MM.1S (cell line): Measurements from ENCODE around the gene C11orf54.
A peak's percentile ranks its signal among the peaks of the same experiment; 100 is the strongest.

Experiments
- DNase-seq: peaks from one replicate; pipeline ENCODE4 v3.0.0-alpha.2; 2015
- H2AFZ ChIP-seq: fragments of 300-600 bp; sonication (generic); 2 replicates; pipeline ENCODE4 v1.6.0; 2016; ENCODE audit warnings: antibody characterized with exemption, low read length
- H3F3A ChIP-seq: fragments of 300-600 bp; sonication (generic); 2 replicates; pipeline ENCODE4 v1.6.1; 2016; ENCODE audit warnings: mild to moderate bottlenecking, antibody characterized with exemption, low read length, moderate library complexity, mixed read lengths; ENCODE audit not compliant: insufficient read depth
- H3K27ac ChIP-seq: fragments of 300-600 bp; sonication (generic); 2 replicates; pipeline ENCODE4 v1.5.1; 2016; ENCODE audit warnings: mild to moderate bottlenecking, low read length
- H3K27me3 ChIP-seq: fragments of 300-600 bp; sonication (generic); replicated peaks from 2 replicates; pipeline ENCODE4 v1.6.0; 2016; ENCODE audit warnings: low read length; ENCODE audit not compliant: insufficient read depth
- H3K36me3 ChIP-seq: fragments of 300-600 bp; sonication (generic); replicated peaks from 2 replicates; pipeline ENCODE4 v1.6.1; 2016; ENCODE audit warnings: mild to moderate bottlenecking, low read length, mixed read lengths; ENCODE audit not compliant: insufficient read depth
- H3K4me1 ChIP-seq: fragments of 300-600 bp; sonication (generic); 2 replicates; pipeline ENCODE4 v1.6.1; 2016; ENCODE audit warnings: low read length, mixed read lengths
- H3K4me2 ChIP-seq: fragments of 300-600 bp; sonication (generic); 2 replicates; pipeline ENCODE4 v1.6.0; 2016; ENCODE audit warnings: low read depth, low read length
- H3K4me3 ChIP-seq: fragments of 300-600 bp; sonication (generic); 2 replicates; pipeline ENCODE4 v1.5.1; 2016; ENCODE audit warnings: low read length, mixed read lengths
- H3K79me2 ChIP-seq: fragments of 300-600 bp; sonication (generic); 2 replicates; pipeline ENCODE4 v1.6.1; 2016; ENCODE audit warnings: mixed run types, low read length, mixed read lengths
- H3K9ac ChIP-seq: fragments of 300-600 bp; sonication (generic); 2 replicates; pipeline ENCODE4 v1.6.1; 2016; ENCODE audit warnings: low read length, mixed read lengths
- H3K9me2 ChIP-seq: fragments of 300-600 bp; sonication (generic); replicated peaks from 2 replicates; pipeline ENCODE4 v1.6.1; 2016; ENCODE audit warnings: mild to moderate bottlenecking, low read length, mixed read lengths; ENCODE audit not compliant: insufficient read depth
- H3K9me3 ChIP-seq: fragments of 300-600 bp; sonication (generic); replicated peaks from 2 replicates; pipeline ENCODE4 v1.6.1; 2016; ENCODE audit warnings: mild to moderate bottlenecking, low read length, mixed read lengths; ENCODE audit not compliant: insufficient read depth
- H4K20me1 ChIP-seq: fragments of 300-600 bp; sonication (generic); 2 replicates; pipeline ENCODE4 v1.6.1; 2016; ENCODE audit warnings: mild to moderate bottlenecking, low read length, moderate library complexity, mixed read lengths; ENCODE audit not compliant: insufficient read depth
- CTCF ChIP-seq: fragments of 300-600 bp; sonication (generic); IDR thresholded peaks from 2 replicates; pipeline ENCODE4 v1.5.1; 2016; ENCODE audit warnings: antibody characterized with exemption, low read length, mixed read lengths
- EZH2 ChIP-seq: fragments of 300-600 bp; sonication (generic); optimal IDR thresholded peaks from 2 replicates; pipeline ENCODE3; 2017; ENCODE audit warnings: low read depth, mild to moderate bottlenecking, antibody characterized with exemption, low read length, mixed read lengths
- EZH2phosphoT487 ChIP-seq: fragments of 300-600 bp; sonication (generic); IDR thresholded peaks from 2 replicates; pipeline ENCODE4 v1.6.1; 2018; ENCODE audit warnings: antibody characterized with exemption, low read length

Gene C11orf54

GRCh38 chr11:93733474-93733873 lies 8.0 kb upstream of the C11orf54 start:
- H4K20me1 ChIP-seq: peaks cover 70% of the 10 kb centered on the region; the same call in 1 of the 2 replicates
- no peak overlapping the region for H3K4me2 ChIP-seq
- DNase-seq: no peak
- H3K9me2 ChIP-seq: no peaks in the 10 kb centered on the region
- H3K9ac ChIP-seq: no peak overlapping the region
- H3K4me1 ChIP-seq: peaks cover 23% of the 10 kb centered on the region
- H3K79me2 ChIP-seq: peaks cover 68% of the 10 kb centered on the region
- no peaks in the 10 kb centered on the region for H3K27me3 ChIP-seq
- H3K36me3 ChIP-seq: peaks cover 80% of the 10 kb centered on the region
- H3K27ac ChIP-seq: no peak overlapping the region
- peaks cover 98% of the 10 kb centered on the region for H3F3A ChIP-seq
- no peak overlapping the region for H2AFZ ChIP-seq
- no peak overlapping the region for H3K4me3 ChIP-seq
- H3K9me3 ChIP-seq: no peaks in the 10 kb centered on the region
- TF ChIP-seq EZH2phosphoT487 (no peak), CTCF (no peak), EZH2 (no peak)

DNA sequence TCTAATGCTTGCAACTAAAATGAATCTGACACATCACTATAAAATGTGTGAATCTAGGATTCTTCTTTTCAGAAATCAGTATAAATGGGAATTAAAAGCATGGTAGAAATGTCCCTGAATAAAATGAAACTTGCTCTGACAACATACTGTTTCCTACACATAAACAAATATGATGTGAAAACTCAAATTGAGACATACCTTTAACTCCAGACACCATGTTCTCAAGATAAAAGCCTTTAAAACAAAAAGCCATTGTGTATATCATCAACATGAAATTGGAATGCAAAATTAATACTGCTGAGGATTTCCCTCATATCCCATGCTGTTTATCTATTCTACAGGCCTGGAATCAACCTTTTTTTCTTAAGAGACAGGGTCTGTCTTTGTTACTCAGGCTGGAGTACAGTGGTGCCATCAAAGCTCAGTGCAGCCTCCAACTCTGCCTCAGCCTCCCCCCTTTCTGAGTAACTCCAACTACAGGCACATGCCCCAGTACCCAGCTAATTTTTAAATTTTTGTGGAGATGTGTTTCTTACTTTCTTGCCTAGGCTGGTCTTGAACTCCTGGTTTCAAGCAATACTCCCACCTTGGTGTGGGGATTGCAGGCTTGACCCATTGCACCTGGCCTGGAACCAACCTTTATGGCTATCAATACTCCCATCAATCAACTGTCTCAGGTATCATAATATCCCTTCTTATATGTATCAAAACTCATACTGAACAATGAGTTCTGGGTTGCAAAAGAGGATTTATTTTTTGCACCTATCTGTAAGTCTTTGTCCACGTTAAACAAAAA lies 6.8 kb upstream of the C11orf54 start:
- Histone ChIP-seq H3K27ac (no peak overlapping the region), H3K79me2 (peaks cover 79% of the 10 kb centered on the region), H3K4me3 (no peak overlapping the region), H3K36me3 (peaks cover 74% of the 10 kb centered on the region), H3K9me3 (no peaks in the 10 kb centered on the region), H3K9ac (no peak overlapping the region), H3F3A (peaks cover 97% of the 10 kb centered on the region), H3K4me2 (no peak overlapping the region), H4K20me1 (peaks cover 73% of the 10 kb centered on the region; the same call in 1 of the 2 replicates), H3K4me1 (peaks cover 23% of the 10 kb centered on the region), H3K9me2 (no peaks in the 10 kb centered on the region), H2AFZ (no peak overlapping the region), H3K27me3 (no peaks in the 10 kb centered on the region)
- DNase-seq: no peak
- TF ChIP-seq CTCF (no peak), EZH2 (no peak), EZH2phosphoT487 (no peak)

DNA sequence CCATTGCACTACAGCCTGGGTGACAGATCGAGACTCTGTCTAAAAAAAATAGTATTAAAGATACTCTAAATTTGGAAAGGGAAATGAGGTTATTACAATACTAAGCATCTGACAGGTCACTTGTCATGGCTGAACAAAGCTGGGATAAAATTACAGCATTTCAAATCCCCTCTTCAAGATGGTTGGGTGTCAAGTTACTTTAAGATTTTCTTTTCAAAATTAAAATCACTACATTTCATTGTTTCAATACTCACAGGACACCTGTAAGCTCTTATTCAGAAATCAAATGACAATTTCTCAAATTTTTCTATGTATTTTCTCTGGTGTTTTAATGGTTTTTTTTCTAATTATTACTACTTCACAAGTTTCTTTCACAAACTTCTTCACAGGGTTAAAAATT lies 5.8 kb upstream of the C11orf54 start:
- H3K36me3 ChIP-seq: peaks cover 64% of the 10 kb centered on the region
- no peaks in the 10 kb centered on the region for H3K27me3 ChIP-seq
- peaks cover 23% of the 10 kb centered on the region for H3K4me1 ChIP-seq
- TF ChIP-seq CTCF (no peak), EZH2phosphoT487 (no peak), EZH2 (no peak)
- no peak overlapping the region for H2AFZ ChIP-seq
- H4K20me1 ChIP-seq: peaks cover 65% of the 10 kb centered on the region; the same call in 1 of the 2 replicates
- no peak overlapping the region for H3K9ac ChIP-seq
- 0 out of 2 replicates have a peak overlapping the region, but pooled peaks have one; percentile 1 for H3K27ac ChIP-seq
- H3K4me3 ChIP-seq: no peak overlapping the region
- H3K4me2 ChIP-seq: peak overlapping the region; percentile 88; the same call in 1 of the 2 replicates
- H3F3A ChIP-seq: peaks cover 97% of the 10 kb centered on the region
- DNase-seq: no peak
- no peaks in the 10 kb centered on the region for H3K9me2 ChIP-seq
- H3K79me2 ChIP-seq: peaks cover 89% of the 10 kb centered on the region
- no peaks in the 10 kb centered on the region for H3K9me3 ChIP-seq
